Stimulated activated CD4-positive, alpha-beta T cell treated with anti-CD3 and anti-CD28 coated beads, Interleukin-2, amount 100 ng/mL, for 48 hours (primary cell): ENCODE results near the gene STK35.

ENCODE experiments used
- DNase-seq, 2 donors: peaks; one replicate each; pipeline ENCODE4 v3.0.0-alpha.2; 2020

STK35 gene

GRCh38 chr20:2137552-2138201 lies 36.0 kb downstream of the STK35 start:
- DNase-seq = no peak

GRCh38 chr20:2138396-2138795 lies 36.8 kb downstream of the STK35 start:
- no peak for DNase-seq

DNA sequence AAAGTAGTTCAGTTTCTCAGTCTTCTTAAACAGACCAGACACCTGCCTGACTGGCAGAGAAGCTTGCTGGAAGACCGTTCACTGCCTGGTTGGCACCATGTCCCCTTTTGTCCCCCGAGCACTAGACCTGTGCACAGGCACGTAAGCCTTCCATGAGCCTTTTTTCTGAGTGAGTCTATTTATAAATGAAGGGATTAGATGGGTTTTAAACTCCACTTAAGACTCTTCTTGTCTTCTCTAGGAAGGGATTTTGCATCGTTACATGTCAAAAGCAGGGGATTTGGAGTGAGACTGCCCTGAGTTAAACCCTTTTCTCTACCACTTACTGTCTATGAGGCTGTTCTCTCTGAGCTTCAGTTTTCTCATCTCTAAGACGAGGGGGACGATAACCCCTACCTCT lies 37.6 kb downstream of the STK35 start:
- no peak for DNase-seq

- DNase-seq = no peak
Observed at GRCh38 chr20:2139736-2140135, 38.1 kb downstream of the STK35 start.

GRCh38 chr20:2140561-2140960 lies 38.9 kb downstream of the STK35 start:
- DNase-seq = no peak

DNA sequence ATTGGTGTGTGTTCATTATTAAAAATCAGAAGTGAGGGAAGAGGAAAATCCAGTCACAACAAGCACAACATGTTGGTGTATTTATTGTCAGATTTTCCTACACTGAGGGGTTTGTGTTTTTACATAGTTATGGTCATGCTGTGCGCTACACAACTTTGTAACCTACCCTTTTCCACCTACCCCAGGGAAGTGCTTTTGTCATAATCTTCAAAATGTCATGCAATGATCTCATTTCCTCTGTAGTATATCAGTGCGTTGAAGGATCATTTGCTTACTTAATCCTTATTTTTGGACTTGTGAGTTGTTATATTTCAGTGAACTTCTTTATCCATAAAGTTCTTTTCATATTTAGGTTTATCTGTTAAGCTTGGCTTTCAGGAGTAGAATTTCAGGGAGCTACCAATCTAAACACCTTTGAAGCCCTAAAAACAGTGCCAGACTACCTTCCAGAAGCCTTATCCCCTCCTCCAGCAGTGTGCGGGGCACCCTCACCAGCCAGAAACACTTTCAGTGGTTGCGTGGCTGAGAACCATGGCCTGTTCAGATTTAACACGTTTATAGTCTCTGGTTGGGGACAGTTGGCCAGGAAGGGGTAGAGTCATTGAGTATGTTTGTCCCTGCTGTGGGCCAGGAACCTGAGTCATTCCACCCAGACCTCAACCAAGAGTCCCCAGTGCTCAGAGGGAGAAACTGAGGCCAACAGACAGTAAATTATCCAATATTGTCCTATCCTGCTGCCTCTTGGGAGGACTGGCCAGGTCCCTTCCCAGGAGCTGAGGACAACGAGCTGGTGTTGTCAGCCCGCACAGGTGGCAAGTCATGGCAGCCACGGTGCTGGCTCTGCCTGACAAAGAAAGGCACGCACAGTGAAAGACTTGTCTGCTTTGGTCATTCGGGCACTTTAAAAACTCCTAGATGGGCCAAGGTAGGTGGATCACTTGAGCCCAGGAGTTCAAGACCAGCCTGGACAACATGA lies 40.3 kb downstream of the STK35 start:
- DNase-seq = no peak

- no peak for DNase-seq
Observed at GRCh38 chr20:2142649-2143048, 41.0 kb downstream of the STK35 start.

- no peak for DNase-seq
Observed at GRCh38 chr20:2143594-2143993, 42.0 kb downstream of the STK35 start.

DNA sequence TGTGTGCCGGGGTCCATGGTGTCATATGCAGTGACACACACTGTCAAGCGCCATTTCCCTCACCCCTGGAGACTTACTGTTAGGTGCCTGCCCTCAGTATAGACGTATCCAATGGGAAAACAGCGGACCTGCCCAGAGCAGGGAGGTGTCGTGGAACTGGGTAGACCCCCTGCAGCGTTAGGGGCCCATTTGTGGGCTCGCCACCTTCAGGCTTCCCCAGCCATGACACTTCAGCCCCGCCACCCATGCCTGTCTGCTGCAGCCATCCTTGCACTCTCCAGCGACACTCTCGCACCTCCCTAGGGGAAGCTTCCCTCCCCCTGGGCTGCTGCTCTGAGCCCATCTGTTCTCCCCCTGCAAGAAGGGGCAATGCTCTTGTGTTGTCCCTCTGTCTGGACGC lies 43.2 kb downstream of the STK35 start:
- DNase-seq = no peak

DNA sequence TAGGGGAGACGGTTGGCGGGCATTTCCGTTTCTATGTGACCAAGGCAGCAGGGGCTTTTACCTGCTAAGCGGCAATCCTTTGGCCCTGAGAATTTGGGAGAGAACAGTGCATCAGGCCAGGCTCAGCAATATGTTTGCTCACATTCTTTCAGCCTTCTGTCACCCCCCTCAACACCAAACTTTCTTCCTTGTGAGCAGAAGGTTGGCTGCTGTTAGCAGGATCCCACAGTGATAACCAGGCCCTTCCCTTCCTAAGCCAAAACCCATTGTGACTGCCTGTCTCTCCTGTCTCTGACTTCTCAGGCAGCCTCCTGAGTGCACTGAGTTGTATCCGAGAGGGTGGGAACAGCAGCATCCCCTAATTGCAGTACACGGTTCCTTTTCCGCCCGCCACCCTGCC lies 43.7 kb downstream of the STK35 start:
- no peak for DNase-seq

DNA sequence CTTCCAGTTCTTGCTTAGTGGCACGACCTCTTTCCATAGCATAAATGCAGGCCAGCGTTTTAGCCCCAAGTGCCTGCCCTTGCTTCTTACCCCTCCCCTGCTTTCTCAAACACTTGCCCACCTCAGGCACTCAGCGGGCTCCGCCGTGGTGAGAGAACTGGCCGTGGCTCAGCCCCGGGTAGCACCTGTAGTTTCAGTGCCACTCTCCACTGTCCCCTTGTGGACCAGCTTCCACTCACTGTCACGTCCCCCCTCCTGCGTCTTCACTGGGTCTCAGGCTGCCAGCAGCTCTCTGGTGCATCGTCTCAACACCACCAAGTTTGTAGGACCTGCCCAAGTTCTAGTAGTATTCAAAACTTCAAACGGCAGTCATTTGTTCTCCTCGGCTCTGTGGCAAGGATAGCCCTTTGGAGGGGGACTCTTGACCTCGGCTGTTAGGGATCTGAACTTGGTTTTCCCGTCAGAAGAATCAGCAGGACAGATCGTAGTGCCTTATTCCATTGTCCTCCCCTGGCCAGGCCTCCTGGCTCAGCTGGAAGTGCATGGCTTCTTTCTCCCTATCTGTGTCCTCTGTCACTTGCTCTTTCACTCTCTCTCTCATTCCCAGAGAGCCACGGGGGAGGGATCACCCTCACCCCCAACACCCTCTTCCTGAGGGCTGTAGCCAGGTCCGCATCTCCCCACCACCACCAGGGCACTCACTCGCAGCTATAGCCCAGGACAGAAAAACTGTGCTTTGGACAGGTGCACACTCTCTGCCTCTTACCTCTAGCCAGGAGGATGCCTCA lies 44.6 kb downstream of the STK35 start:
- no peak for DNase-seq

GRCh38 chr20:2149507-2149906 lies 47.9 kb downstream of the STK35 start:
- DNase-seq = no peak

DNA sequence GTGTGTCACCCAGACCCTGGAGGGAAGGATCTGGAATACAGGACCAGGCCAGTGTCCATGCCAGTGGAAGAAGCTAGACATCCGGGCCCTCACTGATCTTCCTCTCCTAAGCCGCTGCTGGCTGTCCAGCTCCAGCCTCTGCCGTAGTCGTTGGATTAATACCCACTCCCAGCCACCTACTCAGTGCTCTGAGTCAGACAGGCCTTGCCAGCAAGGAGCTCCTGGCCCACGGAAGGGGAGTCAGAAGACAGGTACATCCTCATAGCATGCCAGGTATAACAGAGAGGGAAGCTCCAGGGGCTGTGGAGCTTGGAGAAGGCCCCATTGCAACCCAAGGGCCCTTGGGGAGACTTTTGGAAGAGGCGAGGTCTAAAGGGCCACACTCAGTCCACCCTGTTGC lies 49.0 kb downstream of the STK35 start:
- no peak for DNase-seq

DNA sequence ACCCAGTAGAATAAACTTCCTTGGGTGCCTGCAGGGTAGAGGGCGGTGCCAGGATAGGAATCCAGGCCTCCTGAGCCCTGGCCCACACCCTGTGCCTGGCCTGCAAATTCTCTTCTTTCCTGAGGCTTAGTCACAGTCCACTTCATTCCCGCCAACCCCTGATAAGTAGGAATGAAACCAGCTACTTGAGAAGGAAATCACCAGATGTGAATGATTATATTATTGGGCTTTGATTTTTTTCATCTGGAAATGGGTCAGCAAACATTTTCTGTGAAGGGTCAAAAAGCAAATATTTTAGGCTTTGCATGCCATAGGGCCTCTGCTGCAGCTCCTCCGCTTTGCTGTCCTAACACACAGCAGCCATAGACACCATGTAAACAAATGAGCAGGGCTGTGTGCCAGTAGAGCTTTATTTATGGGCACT lies 50.2 kb downstream of the STK35 start:
- no peak for DNase-seq

GRCh38 chr20:2152317-2152716 lies 50.7 kb downstream of the STK35 start:
- no peak for DNase-seq

GRCh38 chr20:2153326-2153725 lies 51.7 kb downstream of the STK35 start:
- DNase-seq = no peak

GRCh38 chr20:2156224-2156623 lies 54.6 kb downstream of the STK35 start:
- DNase-seq = no peak

GRCh38 chr20:2156666-2157624 lies 55.3 kb downstream of the STK35 start:
- DNase-seq = no peak

GRCh38 chr20:2162125-2162822 lies 60.6 kb downstream of the STK35 start:
- DNase-seq = no peak

DNA sequence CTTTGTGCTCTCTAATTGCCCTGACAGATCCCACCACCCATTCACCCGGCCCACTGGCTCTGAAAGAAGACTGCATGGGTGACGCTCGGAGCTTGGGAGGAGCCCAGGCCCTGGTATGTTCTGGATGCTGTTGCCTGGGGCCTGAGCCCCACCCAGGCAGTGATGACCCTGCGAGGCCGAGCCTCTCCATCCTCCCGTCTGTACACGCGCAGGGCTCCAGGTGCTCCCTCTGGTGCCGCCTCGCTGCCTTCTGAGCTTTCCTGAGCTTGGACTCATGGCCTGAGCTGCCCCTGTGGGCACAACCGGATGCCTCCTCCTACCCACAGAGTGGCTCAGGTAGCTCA lies 61.2 kb downstream of the STK35 start:
- no peak for DNase-seq

GRCh38 chr20:2163312-2163711 lies 61.7 kb downstream of the STK35 start:
- DNase-seq = no peak

GRCh38 chr20:2163757-2164156 lies 62.1 kb downstream of the STK35 start:
- no peak for DNase-seq
